ENCODE measurements around the gene GTF3C1. TPM values are rescaled to one million over a fixed set of nuclear protein-coding genes. Genes with fewer than 3 reads are reported as not detected.

Gene GTF3C1
- total RNA-seq, 1 donor from 2014 or later: 69.9 TPM

- Mint-ChIP-seq H3K36me3 (ENCODE audit: low read depth) (peaks cover 62% of the 10 kb centered on the region), H3K4me3 (peak overlapping the region; percentile 24), H3K27ac (peak overlapping the region; percentile 81), H3K4me1 (ENCODE audit: low read depth) (peaks cover 78% of the 10 kb centered on the region), H3K9me3 (peaks cover 9% of the 10 kb centered on the region), H3K27me3 (ENCODE audit: insufficient read depth) (no peaks in the 10 kb centered on the region)
- intact Hi-C loops (cut with micrococcal nuclease): loop anchor here (1.0 to 2.0 kb wide), 3 partner anchors 18 to 58 kb away; partner anchors contain the start of gene IL21R
- DNase-seq (ENCODE audit: low spot score): peak; percentile 72
These were observed 123.0 kb downstream of the GTF3C1 start for GRCh38 chr16:27426423-27427408.

DNA sequence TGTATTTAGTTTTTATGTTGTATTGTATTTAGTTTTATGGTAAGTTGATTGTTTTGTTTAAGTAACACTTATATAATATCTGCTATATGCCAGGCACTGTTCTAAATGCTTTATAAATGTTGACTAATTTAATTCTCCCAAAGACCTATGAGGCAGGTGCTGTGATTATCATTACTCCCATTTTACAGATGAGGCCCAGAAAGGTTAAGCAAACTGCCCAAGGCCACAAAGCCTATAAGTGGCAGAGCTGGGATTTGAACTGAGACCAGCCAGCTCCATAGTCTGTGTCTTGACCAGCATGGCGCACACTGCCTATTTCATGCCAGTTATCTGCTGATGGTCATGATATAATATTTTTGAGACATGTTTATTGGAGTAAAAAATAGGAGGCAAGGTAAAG lies 123.8 kb downstream of the GTF3C1 start:
- DNase-seq (ENCODE audit: low spot score): no peak
- H3K27me3 Mint-ChIP-seq (ENCODE audit: insufficient read depth): no peaks in the 10 kb centered on the region
- intact Hi-C loops (cut with micrococcal nuclease): loop anchor here (1.0 to 2.0 kb wide), 4 partner anchors 9 to 58 kb away; partner anchors contain the start of gene IL21R
- H3K4me1 Mint-ChIP-seq (ENCODE audit: low read depth): peaks cover 71% of the 10 kb centered on the region
- peaks cover 69% of the 10 kb centered on the region for H3K36me3 Mint-ChIP-seq (ENCODE audit: low read depth)
- H3K9me3 Mint-ChIP-seq: peaks cover 14% of the 10 kb centered on the region
- H3K4me3 Mint-ChIP-seq: peak overlapping the region; percentile 24
- peak overlapping the region; percentile 81 for H3K27ac Mint-ChIP-seq

- H3K36me3 Mint-ChIP-seq (ENCODE audit: low read depth): peaks cover 71% of the 10 kb centered on the region
- H3K27ac Mint-ChIP-seq: peak overlapping the region; percentile 80
- H3K9me3 Mint-ChIP-seq: peaks cover 25% of the 10 kb centered on the region
- H3K4me3 Mint-ChIP-seq: peak overlapping the region; percentile 9
- no peaks in the 10 kb centered on the region for H3K27me3 Mint-ChIP-seq (ENCODE audit: insufficient read depth)
- no peak for DNase-seq (ENCODE audit: low spot score)
- intact Hi-C loops (cut with micrococcal nuclease): loop anchor here (1.0 kb wide), 1 partner anchor 8 kb away; no protein-coding TSS in a partner anchor
- H3K4me1 Mint-ChIP-seq (ENCODE audit: low read depth): peaks cover 68% of the 10 kb centered on the region
These were observed 124.8 kb downstream of the GTF3C1 start for GRCh38 chr16:27424772-27425498.

DNA sequence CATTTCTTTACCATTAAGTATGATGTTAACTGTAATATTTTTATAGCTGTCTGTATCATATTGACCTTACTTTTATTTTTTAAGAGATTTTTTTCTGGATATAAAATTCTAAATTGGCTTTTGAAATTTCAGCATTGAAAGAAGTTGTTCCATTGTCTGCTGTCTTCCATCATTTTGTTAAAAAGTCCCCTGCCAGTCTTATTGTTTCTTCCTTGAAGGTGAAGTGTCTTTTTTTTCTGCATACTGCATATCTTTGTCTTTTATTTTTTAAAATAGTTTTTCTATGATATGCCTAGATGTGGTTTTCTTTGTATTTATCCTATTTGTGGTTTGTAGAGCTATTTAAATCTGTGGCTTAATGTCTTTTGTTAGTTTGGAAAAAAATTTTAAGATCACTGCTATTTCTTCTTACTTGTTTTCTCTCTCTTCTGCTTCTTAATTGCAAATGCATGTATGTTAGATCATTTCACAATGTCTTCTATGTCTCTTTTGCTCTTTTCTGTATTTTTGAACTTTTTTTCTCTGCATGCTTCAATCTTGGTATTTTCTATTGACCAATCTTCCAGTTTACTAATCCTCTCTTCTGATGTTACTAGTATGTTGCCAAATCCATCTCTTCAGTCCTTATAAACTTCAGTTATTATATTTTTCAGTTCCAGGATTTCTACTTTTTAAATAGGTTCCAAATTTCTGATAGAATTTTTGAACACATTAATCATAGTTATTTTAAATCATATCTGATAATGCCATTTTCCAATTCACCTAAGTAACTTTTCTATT lies 127.6 kb downstream of the GTF3C1 start:
- Mint-ChIP-seq H3K27me3 (ENCODE audit: insufficient read depth) (no peaks in the 10 kb centered on the region), H3K9me3 (peaks cover 29% of the 10 kb centered on the region), H3K4me1 (ENCODE audit: low read depth) (peaks cover 49% of the 10 kb centered on the region), H3K27ac (no peak overlapping the region), H3K4me3 (no peak overlapping the region), H3K36me3 (ENCODE audit: low read depth) (peaks cover 75% of the 10 kb centered on the region)
- intact Hi-C loops (cut with micrococcal nuclease): no loop called here
- DNase-seq (ENCODE audit: low spot score): no peak

DNA sequence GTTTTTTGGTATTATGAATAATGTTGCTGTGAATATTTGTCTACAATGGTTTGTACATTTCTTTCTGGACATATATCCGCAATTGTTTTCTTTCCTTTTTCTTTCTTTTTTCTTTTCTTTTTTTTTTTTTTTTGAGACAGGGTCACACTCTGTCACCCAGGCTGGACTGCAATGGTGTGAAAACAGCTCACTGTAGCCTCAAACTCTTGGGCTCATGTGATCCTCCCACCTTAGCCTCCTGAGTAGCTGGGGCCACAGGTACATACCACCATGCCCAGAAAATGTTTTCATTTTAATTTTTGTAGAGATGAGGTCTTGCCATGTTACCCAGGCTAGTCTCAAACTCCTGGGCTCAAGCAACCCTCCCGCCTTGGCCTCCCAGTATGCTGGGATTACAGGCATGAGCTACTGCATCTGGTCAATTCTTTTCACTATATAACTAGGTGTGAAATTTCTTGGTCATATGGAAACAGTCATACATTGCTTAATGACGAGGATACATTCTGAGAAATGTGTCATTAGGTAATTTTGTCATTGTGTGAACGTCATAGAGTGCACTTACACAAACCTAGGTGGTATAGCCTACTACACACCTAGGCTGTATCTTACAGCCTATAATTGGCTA lies 132.6 kb downstream of the GTF3C1 start:
- intact Hi-C loops (cut with micrococcal nuclease): loop anchor here (1.0 kb wide), 2 partner anchors 8 to 9 kb away; no protein-coding TSS in a partner anchor
- DNase-seq (ENCODE audit: low spot score): no peak
- peaks cover 77% of the 10 kb centered on the region for H3K36me3 Mint-ChIP-seq (ENCODE audit: low read depth)
- H3K27ac Mint-ChIP-seq: peak overlapping the region; percentile 85
- peaks cover 44% of the 10 kb centered on the region for H3K9me3 Mint-ChIP-seq
- peak overlapping the region; percentile 30 for H3K4me3 Mint-ChIP-seq
- H3K4me1 Mint-ChIP-seq (ENCODE audit: low read depth): peaks cover 48% of the 10 kb centered on the region
- H3K27me3 Mint-ChIP-seq (ENCODE audit: insufficient read depth): no peaks in the 10 kb centered on the region

DNA sequence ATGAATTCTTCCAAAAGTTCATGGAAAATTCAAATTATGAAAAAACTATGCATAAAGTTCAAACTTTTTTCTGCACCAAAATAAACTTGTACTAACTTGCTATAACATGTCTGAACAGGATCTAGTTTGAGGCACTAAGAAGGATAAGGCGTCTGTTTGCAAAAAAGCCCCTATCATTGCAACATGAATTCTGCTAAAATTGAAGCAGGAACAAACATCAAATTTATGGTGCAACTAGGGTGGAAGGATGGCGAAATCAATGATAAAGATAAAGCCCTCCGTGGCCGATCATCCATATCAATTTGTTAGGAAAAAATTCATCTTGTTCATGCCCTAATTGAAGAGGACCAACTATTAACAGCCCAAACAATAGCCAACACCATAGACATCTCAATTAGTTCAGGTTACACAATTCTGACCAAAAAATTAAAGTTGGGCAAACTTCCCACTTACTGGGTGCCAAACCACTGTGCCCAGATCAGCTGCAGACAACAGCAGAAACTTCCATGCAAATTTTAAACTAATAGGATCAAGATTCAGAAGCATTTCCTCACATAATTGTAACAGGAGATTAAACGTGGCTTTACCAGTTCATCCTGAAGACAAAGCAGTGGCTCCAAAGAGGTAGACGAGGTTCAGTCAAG lies 134.8 kb downstream of the GTF3C1 start:
- H3K27ac Mint-ChIP-seq: no peak overlapping the region
- no peak overlapping the region for H3K4me3 Mint-ChIP-seq
- H3K27me3 Mint-ChIP-seq (ENCODE audit: insufficient read depth): no peaks in the 10 kb centered on the region
- no peak for DNase-seq (ENCODE audit: low spot score)
- peaks cover 74% of the 10 kb centered on the region for H3K36me3 Mint-ChIP-seq (ENCODE audit: low read depth)
- intact Hi-C loops (cut with micrococcal nuclease): no loop called here
- peaks cover 56% of the 10 kb centered on the region for H3K4me1 Mint-ChIP-seq (ENCODE audit: low read depth)
- H3K9me3 Mint-ChIP-seq: peaks cover 30% of the 10 kb centered on the region

- Mint-ChIP-seq H3K27ac (no peak overlapping the region), H3K4me1 (ENCODE audit: low read depth) (peaks cover 62% of the 10 kb centered on the region), H3K36me3 (ENCODE audit: low read depth) (peaks cover 71% of the 10 kb centered on the region), H3K9me3 (peaks cover 25% of the 10 kb centered on the region), H3K27me3 (ENCODE audit: insufficient read depth) (no peaks in the 10 kb centered on the region), H3K4me3 (no peak overlapping the region)
- DNase-seq (ENCODE audit: low spot score): no peak
- intact Hi-C loops (cut with micrococcal nuclease): no loop called here
These were observed 135.8 kb downstream of the GTF3C1 start for GRCh38 chr16:27413956-27414355.

- H3K9me3 Mint-ChIP-seq: peaks cover 19% of the 10 kb centered on the region
- H3K27ac Mint-ChIP-seq: peak overlapping the region; percentile 59
- H3K27me3 Mint-ChIP-seq (ENCODE audit: insufficient read depth): no peaks in the 10 kb centered on the region
- H3K36me3 Mint-ChIP-seq (ENCODE audit: low read depth): peaks cover 80% of the 10 kb centered on the region
- H3K4me1 Mint-ChIP-seq (ENCODE audit: low read depth): peaks cover 81% of the 10 kb centered on the region
- intact Hi-C loops (cut with micrococcal nuclease): no loop called here
- no peak for DNase-seq (ENCODE audit: low spot score)
- H3K4me3 Mint-ChIP-seq: peak overlapping the region; percentile 54
These were observed 139.0 kb downstream of the GTF3C1 start for GRCh38 chr16:27410761-27411160.

Other genes starting within 250 kb of the GTF3C1 start
- gene IL4R, start 235.9 kb downstream of the GTF3C1 start, total RNA-seq: 288 and 320 TPM in 2 replicates
- 101 and 104 TPM in 2 replicates for gene IL21R, start 147.7 kb downstream of the GTF3C1 start, total RNA-seq
- 12.4 and 17.6 TPM in 2 replicates for gene KATNIP, start 231 bp upstream of the GTF3C1 start, total RNA-seq